ENCODE results near the gene CADM4. TPM values are rescaled to one million over a fixed set of nuclear protein-coding genes. Genes with fewer than 3 reads are reported as not detected.

CADM4 gene
- total and polyA plus RNA-seq, 9 of the 15 experiments (the other 6 are each of a cell fraction or from before 2014, with no cell fraction given) = 0.03 to 4.6 (median 1.3) TPM

GRCh38 chr19:43592800-43593350 is 46.8 kb downstream of the CADM4 start:
- Histone ChIP-seq H3K27me3 (ENCODE audit: control insufficient read depth in 2 of 2, insufficient read depth in 2 of 2, low read length in 2 of 2) (no peaks in the 10 kb centered on the region), H2AFZ (ENCODE audit: low read depth, low read length) (no peak overlapping the region), H3K9me1 (ENCODE audit: control insufficient read depth, insufficient read depth, low read length) (no peaks in the 10 kb centered on the region), H4K20me1 (replicated peaks; ENCODE audit: control insufficient read depth, insufficient read depth, low read length) (no peaks in the 10 kb centered on the region), H3K27ac (ENCODE audit: extremely low read depth, low read depth, low read length) (no peak overlapping the region), H3K9ac (ENCODE audit: insufficient read depth in 1 of 2, low read depth in 2 of 2, low read length in 2 of 2) (peak overlapping the region in 1 of 2 experiments; percentile 66; a peak in 2 of 4 replicates), H3K4me2 (ENCODE audit: insufficient read depth, low read length) (no peak overlapping the region), H3K9me3 (replicated peaks; ENCODE audit: control insufficient read depth, insufficient read depth, low read depth, low read length) (no peaks in the 10 kb centered on the region), H3K36me3 (ENCODE audit: control insufficient read depth, insufficient read depth, low read length) (peaks cover 25% of the 10 kb centered on the region; the same call in 2 of the 3 replicates), H3K4me1 (replicated peaks in 1 of 2; ENCODE audit: control insufficient read depth in 2 of 2, insufficient read depth in 2 of 2, low read length in 2 of 2) (peaks cover 11 to 42% of the 10 kb centered on the region in 2 experiments; a peak in 4 of 5 replicates), H3K79me2 (ENCODE audit: control insufficient read depth, insufficient read depth, low read length) (peaks cover 29% of the 10 kb centered on the region), H3K4me3 (no peak overlapping the region)
- intact Hi-C loops (cut with micrococcal nuclease) (no loop called here), in situ Hi-C loops (cut with MboI) (no loop called here)
- WGBS (ENCODE audit: insufficient coverage, low coverage, missing lambda C conversion rate) = 89% methylated on average over 10 of the region's 37 CpGs
- no peak for DNase-seq (ENCODE audit: extremely low read depth in 1 of 4, low spot score in 3 of 4)
- ChIA-PET CTCF (ENCODE audit: low intra/inter-chr PET ratio) (interaction anchor here (0.6 kb wide), 1 partner anchor 101 kb away, joined by 4 read pairs; no protein-coding TSS in a partner anchor), POLR2A (interaction anchor here (0.5 to 0.6 kb wide), 2 partner anchors 22 to 176 kb away, joined by 3 to 4 read pairs; no protein-coding TSS in a partner anchor)
- no peak for ATAC-seq
- TF ChIP-seq CREBBP (IDR thresholded peaks at IDR 0.05; ENCODE audit: low read depth, low read length) (no peak), KDM5B (IDR thresholded peaks at IDR 0.05; ENCODE audit: insufficient replicate concordance, low read depth, low read length) (no peak), RBFOX2 (IDR thresholded peaks at IDR 0.05; ENCODE audit: low read depth, low read length) (peak; percentile 24; the same call in 1 of the 2 replicates)
- no peak for FAIRE-seq
- BruUV-seq (replicated peaks) = no TSS peak
